Cerebellar nuclear complex (tissue), 1 donor: ENCODE results near the gene EPHA8.

ENCODE experiments used
- DNase-seq, 2 experiments: peaks; one replicate each; lab custom pipeline; 2025; lab: John Stamatoyannopoulos, UW

Gene EPHA8

GRCh38 chr1:22562584-22563583 lies at the start of gene EPHA8:
Gene EPHA8, plus strand, starts transcription at chr1:22563489. Its CDS starts 147 bp downstream, at chr1:22563636.
- no peak for DNase-seq

DNA sequence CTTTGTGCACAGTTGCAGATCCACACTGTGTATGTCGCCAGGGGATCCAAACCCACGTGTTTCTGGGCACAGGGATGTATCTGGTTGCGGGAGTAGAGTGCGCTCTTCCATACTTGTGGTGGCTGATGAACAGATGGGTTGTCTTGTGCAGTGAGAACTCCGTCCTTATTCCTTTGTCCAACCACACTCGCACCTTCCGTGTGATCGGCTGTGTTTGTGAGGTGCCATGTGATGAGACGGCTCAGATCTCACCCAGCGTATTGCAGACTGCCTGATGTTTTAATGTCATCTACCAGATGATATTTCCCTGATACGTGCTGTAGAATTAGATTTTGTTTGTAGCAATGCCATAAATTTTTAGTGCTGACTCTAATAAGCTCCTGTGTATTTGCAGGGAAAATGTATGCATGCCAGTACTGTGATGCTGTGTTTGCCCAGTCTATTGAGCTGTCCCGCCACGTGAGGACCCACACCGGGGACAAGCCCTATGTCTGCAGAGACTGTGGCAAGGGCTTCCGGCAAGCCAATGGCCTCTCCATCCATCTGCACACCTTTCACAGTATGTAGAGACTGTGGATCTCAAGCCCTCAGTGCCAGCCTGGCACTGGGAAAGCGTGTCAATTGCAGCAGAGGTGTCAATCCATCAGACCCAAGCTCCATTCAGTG lies 46.2 kb upstream of the EPHA8 start:
- no peak for DNase-seq

DNA sequence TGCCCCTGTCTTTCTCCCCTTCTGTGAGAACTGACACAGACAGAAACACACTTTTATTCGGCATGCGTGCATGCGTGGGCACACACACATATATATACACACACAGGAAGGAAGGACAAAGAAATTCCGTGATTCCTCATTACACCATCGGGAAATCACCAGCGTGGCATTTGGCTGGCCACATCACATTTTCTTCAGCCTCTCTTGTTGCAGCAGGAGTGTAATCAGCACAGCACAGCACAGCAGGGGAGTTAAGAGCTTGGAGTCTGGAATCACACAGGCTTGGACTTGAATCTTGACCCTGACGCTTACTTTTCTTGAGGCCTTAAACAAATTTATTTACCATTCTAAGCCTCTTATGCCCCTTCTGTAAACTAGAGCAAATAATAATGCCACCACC lies 45.3 kb upstream of the EPHA8 start:
- DNase-seq, result no peak

- DNase-seq, result no peak
Observed at GRCh38 chr1:22518379-22518778, 44.9 kb upstream of the EPHA8 start.

- DNase-seq, result no peak
Observed at GRCh38 chr1:22520871-22521270, 42.4 kb upstream of the EPHA8 start.

GRCh38 chr1:22521692-22522091 lies 41.6 kb upstream of the EPHA8 start:
- no peak for DNase-seq

DNA sequence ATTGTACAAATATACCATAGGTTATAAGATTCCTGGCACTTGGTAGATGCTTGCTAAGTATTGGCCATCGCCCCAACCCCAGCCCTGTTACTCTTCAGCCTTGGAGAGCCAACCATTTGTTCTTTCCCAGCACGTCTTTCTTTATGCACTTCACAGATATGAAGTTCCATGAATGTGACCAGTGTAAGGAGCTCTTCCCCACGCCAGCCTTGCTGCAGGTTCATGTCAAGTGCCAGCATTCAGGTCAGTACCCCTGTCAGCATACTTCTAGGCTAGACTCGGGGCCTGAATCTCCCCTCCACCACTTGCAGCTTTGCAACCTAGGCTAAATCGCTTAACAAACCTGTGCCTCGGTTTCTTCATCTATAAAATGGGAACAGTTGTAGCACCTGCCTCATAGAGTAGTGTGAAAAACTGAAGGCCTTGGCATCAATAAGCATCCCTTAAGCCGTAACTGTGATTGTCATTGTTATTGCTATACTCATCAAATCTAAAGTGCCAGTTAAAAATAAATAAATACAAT lies 41.0 kb upstream of the EPHA8 start:
- DNase-seq, result no peak

- no peak for DNase-seq
Observed at GRCh38 chr1:22524481-22524880, 38.8 kb upstream of the EPHA8 start.

GRCh38 chr1:22525211-22525610 lies 38.1 kb upstream of the EPHA8 start:
- no peak for DNase-seq

GRCh38 chr1:22525646-22526045 lies 37.6 kb upstream of the EPHA8 start:
- DNase-seq, result no peak

DNA sequence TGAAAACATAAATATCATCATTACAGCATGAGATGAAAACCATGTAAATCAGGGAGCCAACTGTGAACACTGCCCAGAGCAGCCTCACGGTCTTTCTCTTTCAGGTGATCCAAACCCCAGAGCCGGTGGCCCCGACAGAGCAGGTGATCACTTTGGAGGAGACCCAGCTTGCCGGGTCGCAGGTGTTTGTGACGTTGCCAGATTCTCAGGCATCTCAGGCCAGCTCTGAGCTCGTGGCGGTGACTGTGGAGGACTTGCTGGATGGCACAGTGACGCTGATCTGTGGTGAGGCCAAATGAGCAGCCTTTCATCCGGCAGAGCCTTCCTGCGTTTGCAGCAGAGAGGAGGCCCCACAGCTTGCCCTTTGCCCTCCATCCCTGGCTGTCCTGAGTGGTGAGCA lies 37.2 kb upstream of the EPHA8 start:
- no peak for DNase-seq

DNA sequence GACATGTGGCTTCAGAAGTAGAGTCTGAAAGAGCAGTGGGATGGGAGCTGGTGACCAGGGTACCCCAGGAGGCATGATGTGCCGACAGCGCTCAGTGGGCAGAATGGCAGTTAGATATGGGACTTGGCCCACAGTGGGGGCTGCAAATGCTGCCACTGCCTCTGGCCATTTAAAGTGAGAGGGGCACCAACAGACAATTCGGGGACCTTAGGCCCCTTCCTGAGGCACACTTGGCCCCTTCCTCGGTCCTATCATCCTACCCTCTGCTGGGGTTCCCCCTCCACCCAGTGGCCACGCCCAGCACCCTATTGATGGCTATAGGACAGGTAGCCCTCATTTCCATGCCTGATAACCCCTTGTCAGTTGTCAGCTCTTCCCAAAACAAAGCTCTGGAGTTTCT lies 36.6 kb upstream of the EPHA8 start:
- no peak for DNase-seq

GRCh38 chr1:22527122-22527521 lies 36.2 kb upstream of the EPHA8 start:
- DNase-seq, result no peak

DNA sequence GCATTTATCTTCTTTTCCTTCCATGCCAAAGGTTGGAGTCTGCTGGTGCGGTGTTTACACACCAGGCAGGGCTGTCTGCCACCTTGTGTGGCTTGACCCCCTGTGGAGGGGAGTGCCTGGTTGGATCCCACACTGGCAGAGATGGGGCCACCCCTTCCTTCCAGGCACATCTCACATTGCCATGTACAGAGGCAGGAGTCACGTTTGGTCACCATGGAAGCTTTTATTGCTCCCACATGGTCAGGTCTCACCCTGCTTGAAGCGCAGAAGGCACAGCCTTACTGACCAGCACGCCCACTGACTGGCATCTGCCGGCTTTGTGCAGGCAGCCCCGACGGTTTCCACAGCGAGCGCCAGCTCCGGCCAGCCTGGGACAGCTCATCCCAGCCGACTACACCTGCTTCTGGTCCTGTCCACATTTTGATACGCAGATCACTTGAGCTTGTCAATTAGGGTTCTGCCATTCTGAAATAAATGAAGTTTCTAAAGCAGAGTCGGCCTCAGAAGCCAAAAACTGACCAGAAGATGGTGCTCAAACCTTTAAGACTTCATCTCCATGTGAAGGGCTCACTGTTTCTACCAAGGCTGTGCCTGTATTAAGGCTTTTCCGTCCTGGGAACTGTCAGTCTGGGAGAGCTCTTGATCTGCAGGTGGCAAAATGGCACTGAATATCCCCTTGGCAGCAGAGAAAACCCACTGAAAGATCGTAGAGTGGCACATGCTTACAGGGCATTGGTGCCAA lies 35.6 kb upstream of the EPHA8 start:
- DNase-seq, result peak in 1 of 2 experiments; percentile 29

DNA sequence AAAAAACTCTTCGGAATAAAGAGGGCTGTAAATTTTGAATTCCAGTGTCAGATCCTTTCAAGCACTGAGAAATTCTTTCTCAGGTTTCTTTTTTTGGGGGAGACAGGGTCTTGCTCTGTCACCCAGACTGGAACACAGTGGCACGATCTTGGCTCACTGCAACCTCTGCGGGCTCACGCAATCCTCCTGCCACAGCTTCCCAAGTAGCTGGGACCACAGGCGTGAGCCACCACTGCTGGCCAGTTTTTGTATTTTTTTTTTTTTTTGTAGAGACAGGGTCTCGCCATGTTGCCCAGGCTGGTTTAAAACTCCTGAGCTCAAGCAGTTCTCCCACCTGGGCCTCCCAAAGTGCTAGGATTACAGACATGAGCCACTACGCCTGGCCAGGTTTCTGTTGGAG lies 34.8 kb upstream of the EPHA8 start:
- no peak for DNase-seq

DNA sequence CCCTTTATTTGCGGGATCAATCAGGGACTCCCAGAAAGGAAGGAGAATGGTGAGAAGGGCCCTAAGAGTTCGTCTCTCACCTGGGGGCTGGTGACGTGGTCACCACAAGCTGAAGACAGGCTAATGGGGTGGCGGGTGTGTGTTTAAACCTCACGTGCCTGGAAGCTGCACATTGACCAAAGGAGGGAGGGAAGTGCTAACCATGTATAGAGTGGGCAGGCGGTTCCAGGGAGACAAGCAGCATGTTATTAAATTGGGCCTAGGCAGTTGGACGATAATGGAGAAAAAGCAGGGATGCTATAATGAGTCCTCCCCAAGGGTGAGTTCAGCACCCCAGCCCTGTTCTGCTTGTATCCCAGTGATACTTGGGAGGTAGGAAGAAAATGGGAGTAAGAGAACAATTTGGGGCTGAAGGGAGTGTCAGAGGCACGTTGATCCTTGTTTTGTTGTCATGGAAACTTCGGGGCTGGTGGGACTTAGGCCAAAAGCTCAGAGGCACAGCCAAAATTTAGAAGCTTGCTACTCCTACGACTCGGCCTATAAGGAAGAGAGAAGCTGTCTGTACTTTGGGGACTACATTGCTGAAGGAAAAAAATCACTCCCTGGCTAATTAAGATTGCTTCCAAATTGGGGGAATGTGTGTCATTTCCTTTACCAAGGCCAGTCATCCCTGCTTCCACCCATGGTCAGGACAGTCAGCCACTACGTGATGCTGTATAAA lies 33.2 kb upstream of the EPHA8 start:
- DNase-seq, result no peak

DNA sequence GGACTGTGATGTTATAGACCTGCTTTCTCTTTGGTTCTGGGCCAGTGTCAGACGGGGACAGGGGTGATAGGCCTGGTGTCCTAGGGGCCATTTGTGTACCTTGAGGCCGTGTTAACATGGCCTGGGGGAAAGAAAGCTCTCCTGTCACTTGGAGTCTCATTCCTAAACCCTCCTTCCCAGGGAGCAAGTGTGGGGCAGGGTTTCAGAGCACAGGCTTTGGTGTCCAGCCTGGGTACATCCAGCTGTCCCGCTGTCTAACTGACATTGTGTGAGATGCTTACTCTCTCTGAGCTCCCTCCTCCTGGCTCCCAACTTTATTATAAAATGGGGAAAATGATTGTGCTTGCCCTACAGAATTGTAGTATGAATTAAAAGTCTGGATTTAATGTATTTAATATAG lies 32.6 kb upstream of the EPHA8 start:
- DNase-seq, result no peak

DNA sequence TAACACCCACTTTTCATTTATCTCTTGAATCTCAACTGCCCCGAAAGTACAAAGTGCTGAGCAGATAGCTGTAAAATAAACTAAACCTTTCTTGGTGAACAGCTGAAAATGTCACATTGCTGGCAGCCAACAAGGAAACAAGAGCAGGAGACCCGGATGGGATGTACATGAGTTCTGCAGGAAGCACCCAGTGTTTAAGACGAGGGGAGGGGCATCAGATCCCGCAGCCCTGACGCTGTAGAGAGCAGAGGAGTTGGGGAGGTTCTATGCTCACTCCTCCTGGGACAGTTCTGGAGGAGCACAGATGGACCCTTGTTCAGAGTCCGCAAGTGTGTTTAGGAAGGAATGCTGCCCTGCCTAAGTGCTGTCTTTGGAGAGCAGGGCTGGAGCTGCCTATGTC lies 32.0 kb upstream of the EPHA8 start:
- DNase-seq, result no peak

- no peak for DNase-seq
Observed at GRCh38 chr1:22533244-22533895, 29.9 kb upstream of the EPHA8 start.

DNA sequence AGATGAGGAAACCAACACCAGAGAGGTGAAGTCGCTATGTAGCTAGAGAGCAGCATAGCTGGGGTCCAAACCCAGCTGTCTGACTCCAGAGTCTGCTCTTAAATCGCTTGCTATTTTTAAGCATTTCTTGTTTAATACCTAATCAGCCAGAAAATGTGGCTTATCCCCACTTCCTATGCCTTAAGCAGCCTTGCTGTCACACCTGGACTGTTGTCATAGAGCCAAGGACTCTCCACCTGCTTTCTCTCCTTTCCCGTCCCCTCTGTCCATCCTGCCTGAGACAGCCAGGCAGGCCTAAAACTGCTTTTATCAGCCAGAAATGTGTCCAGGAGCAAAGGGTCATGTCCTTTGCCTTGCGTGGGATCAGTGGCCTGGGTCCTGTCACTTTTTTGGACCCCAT lies 28.3 kb upstream of the EPHA8 start:
- no peak for DNase-seq

GRCh38 chr1:22535399-22535798 lies 27.9 kb upstream of the EPHA8 start:
- no peak for DNase-seq
